GM21390 (cell line): Measurements from ENCODE around the gene ZNF41.
"Not testable (repeated sequence)": the region's sequence is repeated elsewhere in the genome, so short reads cannot be mapped to it uniquely, and the experiment has no call there.

Source experiments
- ATAC-seq: cut with Tn5 transposase; IDR thresholded peaks from one replicate; pipeline ENCODE4 v1.9.1; 2021; ENCODE audit not compliant: unreplicated experiment

The ZNF41 gene

DNA sequence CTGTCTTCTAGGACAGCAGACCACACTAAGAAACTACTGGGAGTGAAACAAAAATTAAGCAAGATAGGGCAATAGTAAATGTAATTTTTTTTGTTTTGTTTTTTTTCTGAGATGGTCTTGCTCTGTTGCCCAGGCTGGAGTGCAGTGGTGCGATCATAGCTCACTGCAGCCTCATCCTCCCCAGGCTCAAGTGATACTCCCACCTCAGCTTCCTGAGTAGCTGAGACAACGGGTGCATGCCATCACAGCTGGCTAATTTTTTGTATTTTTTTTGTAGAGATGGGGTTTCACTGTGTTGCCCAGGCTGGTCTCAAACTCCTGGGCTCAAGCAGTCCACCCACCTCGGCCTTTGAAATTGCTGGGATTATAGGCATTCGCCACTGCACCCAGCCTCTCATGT, 9.1 kb upstream of the ZNF41 start:
- ATAC-seq: not testable (repeated sequence)

DNA sequence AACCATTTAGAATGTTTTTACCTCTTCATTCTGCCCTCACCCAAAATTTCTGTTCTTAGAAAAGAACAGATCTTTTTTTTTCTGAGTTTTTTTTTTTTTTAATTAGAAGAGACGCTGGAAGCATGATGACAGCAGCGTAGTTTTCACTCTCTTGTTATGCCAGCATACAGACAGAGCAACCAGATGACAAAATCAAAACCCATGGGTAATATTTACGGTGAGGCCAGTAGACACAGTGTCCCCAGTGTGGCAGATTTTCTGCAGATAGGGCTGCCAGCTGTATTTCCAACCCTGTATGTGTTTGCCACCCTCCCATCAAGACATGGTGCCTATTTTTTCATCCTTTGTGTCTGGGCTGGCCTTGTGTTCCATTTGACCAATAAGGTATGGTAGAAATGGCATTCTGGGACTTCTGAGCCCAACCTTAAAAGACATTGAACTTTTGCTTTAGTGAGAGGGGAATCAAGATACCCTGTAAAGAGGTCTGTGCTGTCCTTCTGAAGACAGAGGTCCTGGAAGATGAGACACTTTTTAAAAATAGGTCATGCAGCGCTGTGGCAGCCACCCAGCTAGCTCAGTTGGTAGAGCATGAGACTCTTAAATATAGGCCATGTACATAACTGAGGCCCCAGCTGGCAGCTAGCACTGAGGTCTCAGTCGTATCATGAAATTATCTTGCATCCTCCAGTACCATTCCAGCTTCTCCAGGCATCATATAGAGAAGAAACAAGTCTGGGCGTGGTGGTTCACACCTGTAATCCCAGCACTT, 6.7 kb upstream of the ZNF41 start:
- ATAC-seq: no peak

DNA sequence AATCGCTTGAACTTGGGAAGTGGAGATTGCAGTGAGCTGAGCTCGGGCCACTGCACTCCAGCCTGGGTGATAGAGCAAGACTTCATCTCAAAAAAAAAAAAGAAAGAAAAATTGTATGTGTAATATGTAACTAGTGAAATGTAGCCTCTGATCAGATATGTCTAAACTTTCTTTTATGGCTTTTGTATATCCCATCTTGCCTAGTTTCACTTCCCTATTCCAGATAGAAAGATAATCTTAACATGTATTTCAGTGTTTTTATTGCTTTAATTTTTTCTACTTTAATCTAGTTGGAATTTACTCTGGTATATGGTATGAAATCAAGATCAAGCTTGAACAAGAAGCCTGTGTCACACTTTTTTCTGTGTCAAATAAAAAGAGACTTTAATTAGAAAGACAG, 1.9 kb upstream of the ZNF41 start:
- no peak for ATAC-seq

DNA sequence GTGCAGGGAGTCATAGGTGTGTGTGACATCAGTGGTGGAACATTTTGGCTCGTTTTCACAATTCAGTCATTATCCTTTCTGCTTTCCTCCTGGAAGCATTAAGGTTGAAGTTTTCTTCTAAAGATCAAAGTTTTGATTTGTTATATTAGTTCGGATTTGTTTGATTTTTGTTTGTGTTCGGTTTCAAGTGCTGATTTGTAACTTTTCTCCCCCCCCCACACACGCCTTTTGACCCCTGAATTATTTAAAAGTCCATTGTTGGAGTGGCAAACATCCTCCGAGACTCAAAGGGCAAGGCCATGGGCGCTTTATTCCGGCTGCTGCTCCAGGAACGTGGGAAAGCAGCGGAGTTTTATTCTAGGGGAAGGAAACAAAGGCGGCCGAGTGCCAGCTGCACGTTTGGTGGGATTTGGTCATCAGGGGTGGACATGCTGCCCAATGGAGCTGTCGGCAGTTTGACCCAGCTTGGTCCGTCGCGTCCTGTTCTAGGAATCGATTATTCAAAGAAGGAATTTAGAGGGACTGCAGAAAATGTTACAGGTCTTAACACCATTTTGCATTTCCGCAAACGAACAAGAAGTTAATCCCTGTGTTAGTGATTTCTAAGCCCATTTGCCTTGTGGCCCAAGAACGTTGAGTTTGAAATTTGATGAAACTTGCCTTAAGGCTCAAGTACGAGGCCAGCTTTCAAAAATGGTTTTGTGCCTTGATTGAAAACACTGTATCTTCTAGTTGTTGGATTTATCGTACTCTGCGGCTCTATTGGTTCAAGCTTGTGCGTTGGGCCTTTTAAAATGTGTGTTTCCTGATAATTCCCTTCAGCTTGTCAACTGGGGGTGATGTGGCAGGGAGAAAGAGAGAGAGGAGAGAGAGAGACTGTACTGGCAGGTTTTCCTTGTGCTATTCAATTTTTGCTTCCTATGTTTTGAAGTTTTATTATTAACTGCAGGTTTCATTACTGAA, 565 bp upstream of the ZNF41 start:
- ATAC-seq: no peak

DNA sequence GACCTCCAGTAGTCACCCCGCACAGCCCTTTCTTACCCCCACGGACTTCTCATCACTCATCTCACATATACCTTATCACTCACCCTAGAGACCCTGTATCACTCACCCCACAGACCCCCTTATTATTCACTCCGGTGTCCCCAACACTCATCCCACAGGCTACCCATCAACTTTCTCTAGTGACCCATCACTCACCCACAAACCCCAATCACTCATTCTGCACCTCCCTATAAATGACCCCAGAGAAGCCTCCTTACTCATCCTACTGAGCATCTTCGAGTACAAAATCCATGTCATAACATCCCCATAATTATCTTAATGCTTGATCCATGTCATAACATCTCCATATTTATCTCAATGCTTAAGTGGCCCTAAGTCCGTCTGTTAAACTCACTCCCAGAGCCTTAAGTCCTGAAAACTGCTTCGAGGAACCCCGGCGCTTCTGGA, 934 bp downstream of the ZNF41 start:
- ATAC-seq: peak; percentile 4

DNA sequence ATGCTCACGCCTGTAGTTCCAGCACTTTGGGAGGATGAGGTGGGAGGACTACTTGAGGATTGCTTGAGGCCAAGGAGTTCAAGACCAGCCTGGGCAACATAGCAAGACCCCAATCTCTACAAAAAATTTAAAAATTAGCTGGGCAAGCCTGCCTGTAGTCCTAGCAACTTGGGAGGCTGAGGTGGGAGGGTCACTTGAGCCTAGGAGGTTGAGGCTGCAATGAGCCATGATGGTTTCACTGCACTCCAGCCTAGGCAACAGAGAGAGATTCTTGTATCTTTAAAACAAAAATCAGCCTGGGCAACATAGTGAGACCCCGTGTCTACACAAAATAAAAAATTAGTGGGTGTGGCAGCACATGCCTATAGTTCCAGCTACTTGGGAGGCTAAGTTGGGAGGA, 1.9 kb downstream of the ZNF41 start:
- ATAC-seq: no peak

DNA sequence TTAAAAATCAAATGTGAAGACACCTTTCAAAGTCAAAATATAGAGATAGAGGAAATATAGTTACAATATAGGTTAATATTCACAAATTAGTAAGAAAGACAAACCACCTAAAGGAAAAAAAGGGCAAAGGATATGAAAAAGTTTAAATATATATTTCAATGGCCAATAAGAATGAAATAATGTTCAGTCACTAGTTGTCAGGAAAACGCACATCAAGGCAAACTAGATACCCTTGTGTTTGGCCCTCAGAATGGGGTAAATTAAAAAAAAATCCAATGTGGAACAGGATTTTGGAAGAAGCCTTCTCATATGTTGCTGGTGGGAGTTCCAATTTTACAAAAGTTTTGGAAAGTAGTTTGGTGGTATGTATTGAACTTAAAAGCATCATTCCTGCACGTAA, 2.4 kb downstream of the ZNF41 start:
- no peak for ATAC-seq

DNA sequence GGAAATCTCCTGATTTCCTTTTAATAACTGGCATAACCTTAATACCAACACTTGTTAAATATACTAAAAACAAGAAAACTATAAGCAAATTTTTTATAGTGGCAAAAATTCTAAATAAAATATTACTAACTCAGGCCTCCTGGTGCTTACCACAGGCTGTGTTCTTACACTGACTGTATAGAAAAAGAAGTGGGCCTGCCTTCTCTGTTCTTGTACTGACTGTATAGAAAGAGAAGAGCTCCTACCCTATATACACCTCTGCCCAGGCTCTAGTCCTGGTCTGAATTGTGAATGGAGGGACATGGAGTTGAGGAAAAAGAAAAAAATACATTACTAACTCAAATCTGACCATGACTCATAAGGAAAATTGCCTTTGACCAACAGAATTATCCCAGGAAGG, 7.5 kb downstream of the ZNF41 start:
- no peak for ATAC-seq

DNA sequence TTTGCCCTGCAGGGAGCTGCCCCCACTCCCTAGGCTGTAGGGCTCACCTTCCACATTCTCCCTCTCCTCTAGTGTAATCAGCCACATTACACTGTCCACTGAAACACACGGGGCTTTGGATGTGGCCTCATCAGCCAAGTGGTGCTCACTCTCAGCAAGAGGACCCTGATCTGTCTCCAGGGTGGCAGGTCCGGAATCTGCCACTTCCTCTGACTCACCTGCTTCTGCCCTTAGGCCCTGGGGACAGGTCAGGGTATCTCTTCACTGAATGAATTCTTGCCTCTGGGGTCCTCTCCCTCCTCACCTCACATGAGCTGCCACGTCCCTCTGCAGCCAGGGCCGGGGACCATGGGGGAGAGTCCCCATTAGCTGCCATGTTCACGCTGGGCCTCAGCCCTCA, 15.9 kb downstream of the ZNF41 start:
- ATAC-seq: no peak

DNA sequence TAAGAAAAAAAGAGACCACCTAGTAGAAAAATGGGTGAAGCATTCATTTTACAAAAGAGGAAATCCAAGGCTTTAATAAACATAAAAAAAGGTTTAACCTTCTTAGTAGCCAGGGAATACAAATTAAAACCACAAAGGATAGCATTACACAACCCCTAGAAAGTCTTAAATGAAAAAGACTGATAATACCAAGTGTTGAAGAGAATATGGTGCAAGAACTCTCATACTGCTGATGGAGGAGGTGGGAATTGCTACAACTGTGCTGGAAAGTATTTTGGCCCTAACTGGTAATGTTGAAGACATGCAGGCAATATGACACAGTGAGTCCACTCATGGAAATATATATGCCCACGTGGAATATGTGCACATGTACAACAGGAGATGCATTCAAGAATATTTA, 22.5 kb downstream of the ZNF41 start:
- no peak for ATAC-seq

DNA sequence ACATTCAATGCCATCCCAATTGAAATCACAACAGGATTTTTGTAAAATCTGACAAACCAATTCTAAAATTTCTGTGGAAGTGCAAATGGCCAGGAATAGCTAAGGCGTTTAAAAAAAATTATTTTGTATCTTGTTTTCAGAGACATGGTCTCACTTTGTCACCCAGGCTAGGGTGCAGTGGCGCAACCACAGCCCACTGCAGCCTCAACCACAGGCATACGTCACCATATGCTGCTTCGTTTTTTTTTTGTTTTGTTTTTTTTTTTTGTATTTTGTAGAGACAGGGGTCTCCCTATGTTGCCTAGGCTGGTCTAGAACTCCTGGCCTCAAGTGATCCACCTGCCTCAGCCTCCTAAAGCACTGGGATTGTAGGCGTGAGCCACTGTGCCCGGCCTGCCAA, 24.5 kb downstream of the ZNF41 start:
- ATAC-seq: no peak

DNA sequence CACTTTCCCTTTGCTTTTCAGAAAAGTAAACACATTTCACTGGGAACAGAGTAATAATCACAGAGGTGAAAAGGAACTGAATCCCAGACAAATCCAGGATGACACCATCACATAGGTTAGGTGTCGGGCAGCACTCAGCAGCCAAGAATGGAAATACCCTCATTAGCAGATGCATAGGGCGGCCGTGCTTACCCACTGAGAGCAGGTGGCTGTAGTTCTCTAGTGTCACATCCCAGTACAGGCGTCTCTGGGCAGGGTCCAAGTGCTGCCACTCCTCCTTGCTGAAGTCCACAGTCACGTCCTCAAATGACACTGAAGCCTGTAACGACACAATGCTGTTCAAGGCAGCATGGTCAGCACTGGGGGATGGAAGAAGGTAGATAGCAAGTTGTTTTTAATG, 26.9 kb downstream of the ZNF41 start:
- ATAC-seq: no peak

DNA sequence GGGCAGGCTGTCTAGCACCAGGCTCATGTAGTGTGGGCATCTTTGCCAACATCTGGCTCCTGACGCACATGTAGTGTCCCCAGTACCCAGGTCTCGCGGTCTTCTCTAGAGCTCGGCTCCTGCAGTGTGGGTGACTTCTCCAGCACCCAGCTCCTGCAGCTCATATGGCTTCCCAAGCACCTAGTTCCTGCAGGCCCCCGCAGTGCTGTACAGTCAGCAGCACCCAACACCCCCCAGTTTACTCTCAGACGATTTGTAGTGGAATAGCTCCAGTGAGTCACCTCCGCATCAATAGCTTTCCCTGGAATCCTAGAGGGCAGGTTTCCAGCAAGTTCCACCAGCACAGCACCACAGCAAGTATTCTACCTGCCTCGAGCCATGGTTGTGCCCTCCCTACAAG, 30.9 kb downstream of the ZNF41 start:
- ATAC-seq: no peak

DNA sequence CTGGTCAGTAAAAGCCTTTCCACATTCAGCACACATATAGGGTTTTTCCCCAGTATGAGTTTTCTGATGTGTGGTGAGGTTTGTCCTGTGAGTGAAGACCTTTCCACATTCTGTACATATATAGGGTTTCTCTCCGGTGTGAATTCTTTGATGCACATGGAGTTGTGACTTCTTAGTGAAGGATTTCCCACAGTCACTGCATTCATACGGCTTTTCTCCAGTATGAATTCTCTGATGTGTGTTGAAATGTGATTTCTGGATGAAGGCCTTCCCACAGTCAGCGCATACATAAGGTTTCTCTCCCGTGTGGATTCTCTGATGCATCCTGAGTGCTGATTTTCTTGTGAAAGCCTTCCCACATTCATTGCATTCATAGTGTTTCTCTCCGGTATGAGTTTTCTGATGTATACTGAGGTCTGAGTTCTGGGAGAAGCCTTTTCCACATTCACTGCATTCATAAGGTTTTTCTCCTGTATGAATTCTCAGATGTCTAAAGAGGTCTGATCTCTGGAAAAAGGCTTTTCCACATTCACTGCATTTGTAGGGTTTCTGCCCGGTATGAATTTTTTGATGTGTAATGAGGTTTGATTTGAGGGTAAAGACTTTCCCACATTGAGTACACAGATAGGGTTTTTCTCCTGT, 34.7 kb downstream of the ZNF41 start:
- no peak for ATAC-seq

DNA sequence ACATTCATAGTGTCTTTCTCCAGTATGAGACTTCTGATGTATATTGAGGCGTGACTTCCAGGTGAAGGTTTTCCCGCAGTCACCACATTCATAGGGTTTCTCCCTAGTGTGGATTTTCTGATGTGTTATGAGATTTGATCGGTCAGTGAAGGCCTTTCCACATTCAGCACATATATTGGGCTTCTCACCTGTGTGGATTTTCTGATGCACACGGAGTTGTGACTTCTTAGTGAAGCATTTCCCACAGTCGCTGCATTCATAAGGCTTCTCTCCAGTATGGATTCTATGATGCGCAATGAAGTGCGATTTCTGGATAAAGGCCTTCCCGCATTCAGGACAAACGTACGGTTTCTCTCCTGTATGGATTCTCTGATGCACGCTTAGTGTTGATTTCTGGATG, 35.4 kb downstream of the ZNF41 start:
- no peak for ATAC-seq

DNA sequence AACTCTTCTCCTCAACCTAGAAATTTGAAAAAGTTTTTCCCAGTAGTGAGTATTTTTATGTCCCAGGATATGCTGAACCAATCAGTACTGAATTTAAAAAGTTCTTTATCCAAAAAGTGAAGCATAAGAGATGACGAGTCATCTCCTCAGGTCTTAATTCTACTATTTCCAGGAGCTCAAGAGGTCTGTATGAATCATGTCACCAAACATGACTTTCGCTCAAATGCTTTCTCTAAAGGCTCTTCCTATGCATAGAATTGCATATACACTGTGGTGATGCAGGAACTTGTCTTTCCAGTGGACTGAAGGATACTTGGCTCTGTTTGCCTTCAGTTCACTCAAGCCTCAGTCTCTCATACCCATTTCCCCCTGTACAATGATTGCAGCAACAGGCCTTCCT, 36.1 kb downstream of the ZNF41 start:
- ATAC-seq: no peak

DNA sequence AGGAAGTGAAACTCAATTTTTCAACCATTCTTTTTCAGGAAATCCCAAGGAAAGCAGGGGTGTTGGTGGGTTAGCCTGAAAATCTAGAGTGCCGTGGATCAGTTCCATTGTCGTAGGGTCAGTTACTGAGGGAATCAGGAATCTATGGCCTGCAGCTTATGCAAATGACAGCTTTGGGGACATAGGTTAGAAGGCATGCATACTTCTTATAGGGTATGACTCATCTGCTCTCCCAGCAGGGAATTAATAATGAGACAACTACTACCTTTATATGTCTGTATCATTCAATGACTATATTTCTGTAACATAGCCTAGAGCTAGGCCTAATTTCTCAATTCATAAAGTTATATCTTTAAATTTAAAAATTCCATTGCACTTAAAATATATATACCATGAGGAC, 36.6 kb downstream of the ZNF41 start:
- no peak for ATAC-seq

DNA sequence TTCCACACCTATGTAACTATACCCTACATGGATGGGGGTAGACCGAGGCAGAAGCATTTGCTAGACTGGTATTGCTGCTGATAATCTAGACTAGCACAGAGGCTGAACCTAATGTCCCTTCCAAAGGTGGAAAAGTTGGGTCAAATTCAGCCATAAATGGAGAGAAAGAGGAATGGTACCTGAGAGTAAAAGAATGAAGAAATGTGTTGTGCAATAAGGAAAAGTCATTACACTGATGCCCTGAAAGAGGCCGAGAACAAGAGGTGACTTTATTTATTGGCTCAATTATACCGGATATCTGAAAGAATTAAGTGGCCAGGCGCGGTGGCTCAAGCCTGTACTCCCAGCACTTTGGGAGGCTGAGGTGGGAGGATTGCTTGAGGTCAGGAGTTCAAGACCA, 52.1 kb downstream of the ZNF41 start:
- ATAC-seq: no peak

DNA sequence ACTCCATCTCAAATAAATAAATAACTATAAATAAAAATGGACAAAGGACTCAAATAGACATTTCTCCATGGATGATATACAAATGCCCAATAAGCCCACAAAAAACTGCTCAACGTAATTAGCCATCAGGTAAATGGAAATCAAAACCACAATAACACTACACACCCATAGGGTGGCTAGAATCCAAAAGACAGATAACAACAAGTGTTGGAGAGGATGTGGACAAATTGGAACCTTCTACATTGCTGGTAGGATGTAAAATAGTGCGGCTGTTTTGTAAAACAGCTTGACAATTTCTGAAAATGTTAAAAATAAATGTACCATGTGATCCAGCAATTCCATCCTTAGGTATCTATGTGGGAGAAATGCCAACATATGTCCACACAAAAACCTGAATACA, 60.6 kb downstream of the ZNF41 start:
- no peak for ATAC-seq

DNA sequence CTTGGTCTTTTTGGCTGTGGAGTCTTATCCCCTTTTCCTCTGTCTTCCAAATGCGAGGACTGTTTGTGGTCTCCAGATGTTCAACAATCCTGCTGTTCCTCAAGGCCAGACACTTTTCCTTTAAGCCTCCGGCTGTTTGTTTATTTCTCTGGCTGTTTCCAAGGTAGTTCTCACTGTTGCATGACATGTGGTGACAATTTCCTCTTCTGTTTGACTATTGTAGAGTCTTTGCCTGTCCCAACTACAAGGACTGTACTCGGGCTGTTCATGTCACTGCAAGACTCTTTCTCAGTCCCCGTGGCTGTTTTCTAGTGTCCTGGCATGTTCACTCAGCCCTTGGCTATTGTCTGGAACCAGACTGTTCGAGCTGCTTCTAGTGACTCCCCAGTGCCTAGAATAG, 62.1 kb downstream of the ZNF41 start:
- no peak for ATAC-seq

DNA sequence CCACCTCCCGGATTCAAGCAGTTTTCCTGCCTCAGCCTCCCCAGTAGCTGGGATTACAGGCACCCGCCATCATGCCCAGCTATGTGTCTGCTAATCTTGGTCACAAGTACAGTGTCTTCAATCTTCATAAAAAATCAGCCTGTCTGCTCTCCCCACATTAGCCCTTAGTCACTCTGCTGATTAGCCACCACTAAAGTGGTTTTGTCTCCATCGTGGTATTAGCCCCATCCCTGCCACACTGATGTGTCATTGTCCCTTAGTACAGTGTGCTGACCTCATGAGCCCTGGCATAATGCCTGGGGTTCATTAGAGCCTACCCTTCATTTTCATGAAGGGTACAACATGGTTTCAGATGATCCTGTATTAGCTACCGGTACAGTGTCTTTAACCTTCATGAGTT, 62.8 kb downstream of the ZNF41 start:
- ATAC-seq: no peak

DNA sequence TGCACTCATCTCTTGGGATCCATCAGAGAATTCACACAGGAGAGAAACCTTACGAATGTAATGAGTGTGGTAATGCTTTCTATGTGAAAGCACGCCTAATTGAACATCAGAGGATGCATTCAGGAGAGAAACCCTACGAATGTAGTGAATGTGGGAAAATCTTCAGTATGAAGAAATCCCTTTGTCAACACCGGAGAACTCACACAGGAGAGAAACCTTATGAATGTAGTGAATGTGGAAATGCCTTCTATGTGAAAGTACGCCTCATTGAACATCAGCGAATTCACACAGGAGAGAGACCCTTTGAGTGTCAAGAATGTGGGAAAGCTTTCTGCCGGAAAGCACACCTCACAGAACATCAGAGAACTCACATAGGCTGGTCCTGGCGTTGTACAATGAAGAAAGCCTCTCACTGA, 69.8 kb downstream of the ZNF41 start:
- ATAC-seq: no peak
